OCI-LY7 (cell line): ENCODE measurements around the gene SDC4. TPM values are rescaled to one million over a fixed set of nuclear protein-coding genes. Genes with fewer than 3 reads are reported as not detected.

Experiments used
- BruUV-seq: library from RNA; stranded (reverse); fragments of 400-500 nt; replicated peaks from 2 replicates; lab custom pipeline; 2021; lab: Mats Ljungman, UMichigan
- CTCF ChIA-PET: fragments of 300-600 bp; sonication (Branson Sonifier 250); formaldehyde crosslinking; loops from one replicate; lab custom pipeline; 2022; ENCODE audit warnings: antibody characterized with exemption; ENCODE audit not compliant: unreplicated experiment; lab: Charles Lee
- POLR2A ChIA-PET: fragments of 300-600 bp; sonication (Branson Sonifier 250); formaldehyde crosslinking; loops from one replicate; lab custom pipeline; 2022; ENCODE audit warnings: antibody characterized with exemption; lab: Charles Lee
- DNase-seq: peaks from one replicate; pipeline ENCODE4 v3.0.0-alpha.2; 2015; ENCODE audit warnings: low spot score
- H2AFZ ChIP-seq: fragments of 200-600 bp; sonication (generic), shearing (Covaris generic); 2 replicates; pipeline ENCODE4 v1.6.1; 2014; ENCODE audit warnings: mild to moderate bottlenecking, antibody characterized with exemption, low read length, moderate library complexity
- H3K27ac ChIP-seq: fragments of 200-600 bp; sonication (generic); 2 replicates; pipeline ENCODE4 v1.5.1; 2014; ENCODE audit warnings: mixed run types, low read depth, mild to moderate bottlenecking, moderate library complexity, low read length, inconsistent platforms; ENCODE audit not compliant: poor library complexity, severe bottlenecking
- H3K36me3 ChIP-seq: fragments of 200-600 bp; sonication (generic); 2 replicates; pipeline ENCODE4 v1.6.1; 2014; ENCODE audit warnings: mild to moderate bottlenecking, antibody characterized with exemption, low read length, moderate library complexity, mixed read lengths; ENCODE audit not compliant: insufficient read depth
- H3K4me1 ChIP-seq: fragments of 200-600 bp; sonication (generic); 2 replicates; pipeline ENCODE4 v1.5.1; 2014; ENCODE audit warnings: mild to moderate bottlenecking, low read length; ENCODE audit not compliant: insufficient read depth, poor library complexity, severe bottlenecking
- H3K4me2 ChIP-seq: fragments of 200-600 bp; sonication (generic); 2 replicates; pipeline ENCODE4 v1.6.1; 2014; ENCODE audit warnings: mild to moderate bottlenecking, low read length
- H3K4me3 ChIP-seq: fragments of 200-600 bp; sonication (generic); 2 replicates; pipeline ENCODE4 v1.5.1; 2014; ENCODE audit warnings: mild to moderate bottlenecking, low read depth, low read length; ENCODE audit not compliant: poor library complexity, severe bottlenecking
- H3K79me2 ChIP-seq: fragments of 200-600 bp; sonication (generic); 2 replicates; pipeline ENCODE4 v1.6.1; 2016; ENCODE audit warnings: low read depth, mild to moderate bottlenecking, low read length, moderate library complexity, mixed read lengths; ENCODE audit not compliant: insufficient read depth
- H3K9me2 ChIP-seq: fragments of 200-600 bp; sonication (generic); 2 replicates; pipeline ENCODE4 v1.6.1; 2016; ENCODE audit warnings: mild to moderate bottlenecking, low read length, mixed read lengths; ENCODE audit not compliant: insufficient read depth
- H3K9me3 ChIP-seq: fragments of 200-600 bp; sonication (generic); 2 replicates; pipeline ENCODE4 v1.6.1; 2014; ENCODE audit warnings: mild to moderate bottlenecking, mixed run types, low read length, mixed read lengths
- H4K20me1 ChIP-seq: fragments of 200-600 bp; sonication (generic); 2 replicates; pipeline ENCODE4 v1.6.1; 2014; ENCODE audit warnings: mild to moderate bottlenecking, antibody characterized with exemption, low read length, moderate library complexity, mixed read lengths; ENCODE audit not compliant: insufficient read depth
- EZH2phosphoT487 ChIP-seq: fragments of 200-600 bp; sonication (generic); IDR thresholded peaks from 2 replicates; pipeline ENCODE4 v1.6.1; 2018; ENCODE audit warnings: low read depth, borderline replicate concordance, mild to moderate bottlenecking, mixed run types, antibody characterized with exemption, low read length, moderate library complexity, mixed read lengths
- intact Hi-C: fragments of 100-400 bp; cut with micrococcal nuclease; formaldehyde crosslinking; loops from one replicate; pipeline ENCODE4 v1.10.0; 2022; ENCODE audit not compliant: unreplicated experiment
- total RNA-seq, 2 experiments: library from RNA; depleted of rRNA in 1 of 2; stranded (reverse); fragments of >200 nt in 1 of 2; shearing (Covaris generic) in 1 of 2; gene quantifications; 2 replicates each; pipeline ENCODE4 v1.2.3, GENCODE V29; 2014 to 2022
- TF ChIP-seq, protein P1 (sequence below): fragments of 200-600 bp; sonication (generic); conservative IDR thresholded peaks from 2 replicates; pipeline ENCODE4 v1.5.1; 2014; ENCODE audit warnings: mild to moderate bottlenecking, antibody characterized with exemption, low read length, moderate library complexity, mixed read lengths

SDC4 gene
- total RNA-seq, 2 experiments from 2014 or later, result not detected

DNA sequence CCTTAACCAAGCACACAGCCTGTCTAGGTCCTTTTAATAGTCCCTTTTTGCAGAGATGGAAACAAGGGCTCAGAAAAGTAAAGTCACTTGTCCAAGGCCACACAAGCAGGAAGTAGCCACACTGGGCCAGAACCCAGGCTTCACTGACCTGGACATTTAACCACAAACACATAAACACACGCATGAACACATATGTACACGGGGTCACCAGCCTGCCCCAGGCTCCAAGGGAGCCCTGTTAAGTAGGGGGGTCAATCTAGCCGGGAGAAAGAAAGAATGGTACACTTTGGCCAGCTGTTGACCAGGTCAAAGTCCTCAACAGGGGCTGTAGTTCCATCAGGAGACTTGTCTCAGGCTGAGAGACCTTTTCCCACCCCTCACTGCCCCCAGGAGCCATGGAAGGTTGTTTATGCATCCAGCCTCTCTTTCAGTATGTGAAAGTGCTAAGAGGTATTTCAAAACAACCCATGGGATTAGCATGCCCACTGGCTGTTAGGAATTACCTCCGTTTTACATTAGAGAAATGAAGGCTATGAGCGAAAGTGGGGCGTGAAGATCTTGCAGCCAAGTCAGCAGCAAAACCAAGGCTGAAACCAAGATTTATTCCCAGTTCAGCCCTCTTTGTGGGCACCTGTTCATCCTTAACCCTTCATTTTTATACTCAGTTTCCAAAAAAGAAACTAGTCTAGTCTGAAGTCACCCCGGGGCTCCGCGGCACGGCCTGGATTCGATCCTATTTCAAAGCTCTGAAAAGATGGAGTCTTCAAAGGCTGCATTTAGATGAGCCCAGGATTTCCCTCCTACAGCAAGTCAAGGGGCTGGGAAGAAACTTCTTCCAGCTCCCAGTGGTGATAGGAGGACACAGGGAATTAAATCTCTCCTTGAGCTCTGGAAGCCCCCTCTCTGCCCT, 9.8 kb downstream of the SDC4 start:
- no peak overlapping the region for H3K4me3 ChIP-seq
- CTCF ChIA-PET, result no interaction called here
- no peaks in the 10 kb centered on the region for H3K9me3 ChIP-seq
- peaks cover 26% of the 10 kb centered on the region for H3K4me1 ChIP-seq
- H3K9me2 ChIP-seq, result no peaks in the 10 kb centered on the region
- no peak overlapping the region for H3K27ac ChIP-seq
- DNase-seq, result no peak
- no peak for TF ChIP-seq EZH2phosphoT487
- TF ChIP-seq, protein P1, sequence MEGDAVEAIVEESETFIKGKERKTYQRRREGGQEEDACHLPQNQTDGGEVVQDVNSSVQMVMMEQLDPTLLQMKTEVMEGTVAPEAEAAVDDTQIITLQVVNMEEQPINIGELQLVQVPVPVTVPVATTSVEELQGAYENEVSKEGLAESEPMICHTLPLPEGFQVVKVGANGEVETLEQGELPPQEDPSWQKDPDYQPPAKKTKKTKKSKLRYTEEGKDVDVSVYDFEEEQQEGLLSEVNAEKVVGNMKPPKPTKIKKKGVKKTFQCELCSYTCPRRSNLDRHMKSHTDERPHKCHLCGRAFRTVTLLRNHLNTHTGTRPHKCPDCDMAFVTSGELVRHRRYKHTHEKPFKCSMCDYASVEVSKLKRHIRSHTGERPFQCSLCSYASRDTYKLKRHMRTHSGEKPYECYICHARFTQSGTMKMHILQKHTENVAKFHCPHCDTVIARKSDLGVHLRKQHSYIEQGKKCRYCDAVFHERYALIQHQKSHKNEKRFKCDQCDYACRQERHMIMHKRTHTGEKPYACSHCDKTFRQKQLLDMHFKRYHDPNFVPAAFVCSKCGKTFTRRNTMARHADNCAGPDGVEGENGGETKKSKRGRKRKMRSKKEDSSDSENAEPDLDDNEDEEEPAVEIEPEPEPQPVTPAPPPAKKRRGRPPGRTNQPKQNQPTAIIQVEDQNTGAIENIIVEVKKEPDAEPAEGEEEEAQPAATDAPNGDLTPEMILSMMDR, result no peak
- no peaks in the 10 kb centered on the region for H4K20me1 ChIP-seq
- H3K4me2 ChIP-seq, result no peak overlapping the region
- BruUV-seq, result no TSS peak
- POLR2A ChIA-PET, result interaction anchor here (0.6 kb wide), 2 partner anchors 12 to 34 kb away, joined by 3 read pairs; no protein-coding TSS in a partner anchor
- intact Hi-C loops, result no loop called here
- H3K36me3 ChIP-seq, result no peaks in the 10 kb centered on the region
- H2AFZ ChIP-seq, result no peak overlapping the region
- no peaks in the 10 kb centered on the region for H3K79me2 ChIP-seq

DNA sequence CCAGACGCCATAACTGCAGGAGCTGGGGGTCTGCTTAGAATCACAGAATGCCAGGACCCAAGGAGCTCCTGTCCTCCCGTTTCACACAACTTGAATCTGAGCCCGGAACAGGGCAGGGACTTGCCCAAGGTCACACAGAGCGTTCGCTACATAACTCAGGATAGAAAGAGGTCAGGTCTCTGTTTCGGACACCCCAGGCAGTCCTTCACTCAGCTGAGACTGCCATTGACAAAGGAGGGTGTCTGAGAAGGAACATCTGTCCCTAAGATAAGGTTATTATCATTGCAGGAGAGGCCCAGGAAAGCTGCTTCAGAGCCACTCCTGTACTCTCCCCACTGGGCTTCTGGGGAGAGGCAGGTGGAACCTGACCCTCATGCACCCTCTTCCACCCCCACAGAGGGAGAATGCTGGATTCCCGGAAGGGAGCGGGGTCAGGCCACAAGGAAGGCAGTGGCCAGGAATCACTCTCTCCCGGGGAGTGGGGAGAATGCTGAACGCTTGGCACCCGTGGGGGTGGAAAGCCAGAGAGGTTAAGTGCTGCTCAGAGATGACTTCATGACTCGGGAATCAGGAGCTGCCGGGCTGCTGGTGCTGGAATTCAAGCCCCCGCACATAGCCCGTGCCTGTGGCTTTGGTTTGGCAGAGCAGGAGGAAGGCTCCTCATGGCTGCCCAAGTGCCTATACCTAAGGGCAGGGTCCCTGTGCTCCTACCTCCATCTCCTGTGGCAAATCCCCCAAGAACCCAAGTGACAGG, 10.7 kb downstream of the SDC4 start:
- BruUV-seq, result no TSS peak
- Histone ChIP-seq H3K4me2 (no peak overlapping the region), H3K27ac (no peak overlapping the region), H3K4me1 (peaks cover 26% of the 10 kb centered on the region), H3K4me3 (no peak overlapping the region), H3K79me2 (no peaks in the 10 kb centered on the region), H3K36me3 (no peaks in the 10 kb centered on the region), H3K9me3 (no peaks in the 10 kb centered on the region), H3K9me2 (no peaks in the 10 kb centered on the region), H4K20me1 (no peaks in the 10 kb centered on the region), H2AFZ (no peak overlapping the region)
- intact Hi-C loops, result no loop called here
- TF ChIP-seq, protein P1, result no peak
- no peak for TF ChIP-seq EZH2phosphoT487
- CTCF ChIA-PET, result interaction anchor here (0.5 kb wide), 1 partner anchor 121 kb away, joined by 4 read pairs; no protein-coding TSS in a partner anchor
- POLR2A ChIA-PET, result interaction anchor here (0.5 kb wide), 1 partner anchor 12 kb away, joined by 6 read pairs; no protein-coding TSS in a partner anchor
- no peak for DNase-seq
